Ovary (tissue), 3 donors: Measurements from ENCODE around the gene JSRP1.

Experiments
- CTCF ChIP-seq, 3 donors: fragments of 450-650 bp in 2 of 3; fragments of 200-600 bp in 1 of 3; IDR thresholded peaks; one replicate each; pipeline versions ENCODE4 v1.5.1 to v1.8.0; 2016 to 2022; ENCODE audit warnings: antibody characterized with exemption in 3 of 3, mild to moderate bottlenecking in 1 of 3
- POLR2A ChIP-seq: fragments of 450-650 bp; IDR thresholded peaks from one replicate; pipeline ENCODE4 v1.6.1; 2017; ENCODE audit warnings: antibody characterized with exemption, mild to moderate bottlenecking, moderate library complexity
- donor health status: DM: no; HTN: no; CAD: no.

- no peak for TF ChIP-seq POLR2A
- TF ChIP-seq CTCF (IDR thresholded peaks at IDR 0.05): no peak
Observed at GRCh38 chr19:2233601-2234280, 22.5 kb downstream of the JSRP1 start.
